Mucosa of descending colon (tissue), 3 donors: ENCODE data around the gene RAMACL. TPM values are rescaled to one million over a fixed set of nuclear protein-coding genes. Genes with fewer than 3 reads are reported as not detected.

Experiments used
- ATAC-seq: fragments of 200-7000 bp; cut with Tn5 transposase; one replicate; pipeline ENCODE4 v1.9.1; 2020; ENCODE audit warnings: mild to moderate bottlenecking, moderate library complexity
- DNase-seq, 3 donors: peaks; one replicate each; pipeline ENCODE4 v3.0.0-alpha.2; 2020
- H3K36me3 ChIP-seq: fragments of 200-600 bp; one replicate; pipeline ENCODE4 v1.8.0; 2021; ENCODE audit warnings: low read depth, mild to moderate bottlenecking
- H3K4me1 ChIP-seq: fragments of 200-600 bp; one replicate; pipeline ENCODE4 v1.8.0; 2021; ENCODE audit warnings: low read depth, mild to moderate bottlenecking
- H3K4me3 ChIP-seq: fragments of 200-600 bp; one replicate; pipeline ENCODE4 v1.8.0; 2021; ENCODE audit warnings: mild to moderate bottlenecking
- H3K9me3 ChIP-seq: fragments of 200-600 bp; one replicate; pipeline ENCODE4 v1.8.0; 2021; ENCODE audit warnings: mild to moderate bottlenecking
- intact Hi-C, 2 donors: fragments of 100-400 bp; cut with DNase I in 1 of 2; cut with micrococcal nuclease in 1 of 2; formaldehyde crosslinking; loops; one replicate each; pipeline versions ENCODE4 v1.11.0 to v1.11.1; 2022; cut with DNase I, micrococcal nuclease
- total RNA-seq, 3 donors: library from RNA; stranded (reverse); fragmentation: NEBNext Ultra II Directional in 2 of 3; extraction: Animal tissue kit (Norgen Biotek cat#: 25700) in 2 of 3; gene quantifications; one replicate each; pipeline versions ENCODE4 v1.2.1 to v1.2.4, GENCODE V29; 2021 to 2023
- TF ChIP-seq, protein P1 (sequence below): fragments of 200-600 bp; IDR thresholded peaks from one replicate; pipeline ENCODE4 v1.8.0; 2022; ENCODE audit warnings: antibody characterized with exemption, mild to moderate bottlenecking
- donor health status: DM: no; HTN: no; CAD: no; lungs with moderate emphysema.
- donor health status: DM: no; HTN: no; CAD: no.
- donor health status: DM: no; HTN: yes; CAD: no.

RAMACL gene
- total RNA-seq, 3 donors from 2014 or later, result 0.66 to 1.7 (median 0.92) TPM

DNA sequence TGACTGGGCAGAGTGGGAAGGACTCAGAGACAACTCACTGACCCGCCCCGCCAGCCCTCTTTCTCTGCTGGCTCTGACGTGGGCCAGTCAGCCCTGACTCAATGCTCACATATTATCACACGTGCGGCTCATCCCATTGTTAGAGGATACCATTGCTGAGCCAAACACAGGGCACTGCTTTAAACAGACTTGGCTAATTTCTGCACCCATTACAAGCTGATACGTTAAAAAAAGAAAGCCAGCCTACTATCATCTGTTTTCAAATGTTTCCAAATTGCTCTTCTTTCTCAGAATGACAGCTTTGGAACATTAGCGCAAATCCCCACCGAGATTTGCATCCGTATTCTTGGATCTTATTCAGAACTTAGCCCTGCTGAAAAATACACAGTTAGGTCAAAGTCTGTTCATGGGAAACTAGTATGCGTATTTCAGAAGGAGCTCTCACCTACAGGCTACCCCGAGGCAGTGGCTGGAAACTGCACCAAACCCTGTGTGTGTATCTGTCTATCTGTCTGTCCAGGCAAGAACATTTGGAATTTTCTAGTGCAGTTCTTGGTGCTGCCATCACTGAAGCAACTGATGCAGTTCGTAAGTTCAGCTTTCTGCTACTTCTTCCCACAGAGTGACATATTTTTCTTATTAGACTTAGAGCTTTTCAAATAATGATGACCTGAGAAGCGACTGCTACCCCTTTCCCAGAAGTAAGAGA is 32.8 kb downstream of the RAMACL start:
- ATAC-seq (peak; percentile 20), DNase-seq (peak in 1 of 3 donors; percentile 26)
- TF ChIP-seq, protein P1, sequence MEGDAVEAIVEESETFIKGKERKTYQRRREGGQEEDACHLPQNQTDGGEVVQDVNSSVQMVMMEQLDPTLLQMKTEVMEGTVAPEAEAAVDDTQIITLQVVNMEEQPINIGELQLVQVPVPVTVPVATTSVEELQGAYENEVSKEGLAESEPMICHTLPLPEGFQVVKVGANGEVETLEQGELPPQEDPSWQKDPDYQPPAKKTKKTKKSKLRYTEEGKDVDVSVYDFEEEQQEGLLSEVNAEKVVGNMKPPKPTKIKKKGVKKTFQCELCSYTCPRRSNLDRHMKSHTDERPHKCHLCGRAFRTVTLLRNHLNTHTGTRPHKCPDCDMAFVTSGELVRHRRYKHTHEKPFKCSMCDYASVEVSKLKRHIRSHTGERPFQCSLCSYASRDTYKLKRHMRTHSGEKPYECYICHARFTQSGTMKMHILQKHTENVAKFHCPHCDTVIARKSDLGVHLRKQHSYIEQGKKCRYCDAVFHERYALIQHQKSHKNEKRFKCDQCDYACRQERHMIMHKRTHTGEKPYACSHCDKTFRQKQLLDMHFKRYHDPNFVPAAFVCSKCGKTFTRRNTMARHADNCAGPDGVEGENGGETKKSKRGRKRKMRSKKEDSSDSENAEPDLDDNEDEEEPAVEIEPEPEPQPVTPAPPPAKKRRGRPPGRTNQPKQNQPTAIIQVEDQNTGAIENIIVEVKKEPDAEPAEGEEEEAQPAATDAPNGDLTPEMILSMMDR, result no peak
- Histone ChIP-seq H3K4me3 (no peak overlapping the region), H3K9me3 (no peaks in the 10 kb centered on the region), H3K36me3 (no peaks in the 10 kb centered on the region), H3K4me1 (peaks cover 5% of the 10 kb centered on the region)
- intact Hi-C loops, result no loop called here

DNA sequence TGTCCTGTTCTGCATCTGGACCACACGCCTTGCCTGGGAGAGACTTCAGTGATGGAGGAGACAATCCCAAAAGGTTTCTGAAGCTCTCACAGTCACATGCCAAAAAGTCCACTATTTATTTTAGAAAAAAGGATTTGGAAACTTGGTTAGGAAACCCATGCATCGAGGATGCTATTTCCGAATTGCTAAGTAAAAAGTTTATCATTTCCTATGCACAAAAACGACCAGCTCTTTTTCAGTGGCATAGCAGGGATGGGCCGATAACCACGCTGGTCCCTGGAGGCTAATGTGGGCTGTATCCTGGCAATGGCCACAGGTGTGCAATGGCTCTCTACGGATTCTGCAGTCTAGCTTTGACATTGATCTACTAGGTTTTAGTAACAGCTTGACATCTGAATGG is 33.9 kb downstream of the RAMACL start:
- DNase-seq (no peak), ATAC-seq (no peak)
- TF ChIP-seq, protein P1, result no peak
- no peaks in the 10 kb centered on the region for H3K36me3 ChIP-seq
- no peaks in the 10 kb centered on the region for H3K9me3 ChIP-seq
- peaks cover 5% of the 10 kb centered on the region for H3K4me1 ChIP-seq
- no peak overlapping the region for H3K4me3 ChIP-seq
- intact Hi-C loops, result no loop called here

DNA sequence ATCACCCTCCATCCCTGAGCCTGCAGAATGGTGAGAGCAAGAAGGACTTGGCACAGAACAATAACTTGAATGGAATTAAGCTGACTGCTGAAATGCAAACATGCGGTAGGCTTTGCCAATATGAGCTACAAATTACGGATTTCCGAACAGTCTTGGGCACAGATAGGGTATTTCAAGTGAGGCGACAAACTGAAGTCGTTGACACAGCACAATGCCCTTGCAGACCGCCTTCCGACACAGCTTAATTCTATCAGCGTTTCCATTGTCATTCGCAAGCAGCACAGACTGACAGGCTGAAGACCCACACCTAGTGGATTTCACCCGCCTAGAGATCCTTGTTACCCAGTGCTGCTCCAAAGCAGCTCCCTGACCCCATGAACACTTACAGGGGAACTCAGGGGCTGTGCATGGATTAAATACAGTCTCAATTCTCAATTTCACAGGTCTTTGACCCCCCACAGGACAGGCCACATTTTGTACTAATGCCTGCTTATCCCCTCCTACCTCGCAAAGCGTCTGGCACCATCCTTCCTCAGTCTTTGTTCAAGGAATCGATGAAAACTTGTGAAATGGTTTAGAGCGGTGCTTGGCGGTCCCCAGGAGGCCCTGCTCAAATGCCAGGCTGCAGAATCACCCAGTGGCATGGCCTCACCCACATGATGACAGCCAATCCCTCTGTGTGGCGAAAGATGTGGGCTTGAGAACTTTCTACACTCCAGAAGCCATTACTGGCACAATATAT is 34.6 kb downstream of the RAMACL start:
- Histone ChIP-seq H3K36me3 (no peaks in the 10 kb centered on the region), H3K4me3 (no peak overlapping the region), H3K9me3 (no peaks in the 10 kb centered on the region), H3K4me1 (peaks cover 5% of the 10 kb centered on the region)
- TF ChIP-seq, protein P1, result no peak
- intact Hi-C loops, result no loop called here
- no peak for ATAC-seq
- DNase-seq, result no peak

DNA sequence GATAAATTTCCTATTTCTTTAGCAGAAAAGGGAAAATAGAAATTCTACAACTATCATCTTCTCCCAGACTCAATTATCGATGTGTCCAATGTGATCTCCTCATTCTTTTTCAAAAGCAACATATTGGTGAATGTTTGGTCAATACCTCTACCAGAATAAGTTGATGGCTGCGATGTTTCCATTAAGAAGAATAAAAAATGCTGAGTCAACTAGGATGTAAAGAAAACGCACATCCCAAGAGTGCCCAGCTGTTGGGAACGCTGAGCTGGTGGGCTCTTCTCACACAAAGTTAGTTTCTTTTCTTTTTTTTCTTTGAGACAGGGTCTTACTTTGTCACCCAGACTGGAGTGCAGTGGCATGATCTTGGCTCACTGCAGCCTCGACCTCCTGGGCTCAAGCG is 39.8 kb downstream of the RAMACL start:
- TF ChIP-seq, protein P1, result no peak
- no peak for ATAC-seq
- Histone ChIP-seq H3K36me3 (no peaks in the 10 kb centered on the region), H3K9me3 (no peaks in the 10 kb centered on the region), H3K4me1 (peaks cover 5% of the 10 kb centered on the region), H3K4me3 (no peak overlapping the region)
- DNase-seq, result no peak
- intact Hi-C loops, result no loop called here

DNA sequence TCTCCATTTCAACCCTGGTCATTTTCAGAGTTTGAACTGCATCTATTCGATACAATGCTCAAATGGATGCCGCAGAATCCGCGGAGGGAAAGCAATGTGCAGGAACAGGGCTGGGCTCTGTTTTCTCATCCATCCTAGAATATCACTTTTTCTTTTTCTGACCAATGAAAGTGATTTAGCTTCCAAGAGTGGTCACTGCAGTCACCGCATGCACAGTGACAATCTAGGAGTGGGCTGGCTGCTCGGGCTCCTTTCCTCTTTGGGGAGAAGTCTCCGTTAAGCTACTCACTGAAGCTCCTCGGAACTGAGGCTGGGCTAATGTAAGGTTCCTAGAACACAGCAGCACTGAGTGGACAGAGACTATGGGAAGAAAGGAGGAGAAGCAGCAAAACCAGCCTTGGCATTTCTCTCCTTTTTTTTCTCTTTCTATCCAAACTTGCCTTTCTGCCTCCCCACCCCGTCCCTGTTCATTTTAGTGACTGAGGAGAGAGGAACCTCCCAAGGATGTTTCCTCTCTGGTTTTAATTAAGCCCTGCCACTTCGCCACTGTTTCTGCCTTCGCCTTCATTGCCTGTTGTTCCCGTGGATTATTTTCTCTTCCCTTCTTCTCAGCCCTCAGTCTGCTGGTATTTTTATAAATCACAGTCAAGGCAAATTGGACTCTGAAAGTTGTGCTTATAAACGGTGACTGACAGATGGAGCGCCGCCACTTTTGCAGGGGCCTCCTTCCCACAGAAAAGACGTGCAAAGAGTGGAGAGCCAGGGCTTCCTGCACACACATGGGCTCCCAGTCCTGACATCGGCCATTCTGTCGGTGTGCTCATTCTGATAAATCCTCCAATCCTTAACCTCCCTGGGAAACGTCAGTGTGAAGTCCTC is 41.1 kb downstream of the RAMACL start:
- H3K4me1 ChIP-seq, result peaks cover 5% of the 10 kb centered on the region
- no peak for DNase-seq

More for the DNA sequence above, 41.1 kb downstream of the RAMACL start:
- Histone ChIP-seq H3K36me3 (no peaks in the 10 kb centered on the region), H3K4me3 (no peak overlapping the region), H3K9me3 (no peaks in the 10 kb centered on the region)
- ATAC-seq, result no peak
- TF ChIP-seq, protein P1, result no peak
- intact Hi-C loops, result no loop called here
